Cortex of kidney (tissue), 1 donor: ENCODE data around the gene CRYBG2.

Source experiments
- DNase-seq: peaks from one replicate; lab custom pipeline; 2025; lab: John Stamatoyannopoulos, UW

Gene CRYBG2

DNA sequence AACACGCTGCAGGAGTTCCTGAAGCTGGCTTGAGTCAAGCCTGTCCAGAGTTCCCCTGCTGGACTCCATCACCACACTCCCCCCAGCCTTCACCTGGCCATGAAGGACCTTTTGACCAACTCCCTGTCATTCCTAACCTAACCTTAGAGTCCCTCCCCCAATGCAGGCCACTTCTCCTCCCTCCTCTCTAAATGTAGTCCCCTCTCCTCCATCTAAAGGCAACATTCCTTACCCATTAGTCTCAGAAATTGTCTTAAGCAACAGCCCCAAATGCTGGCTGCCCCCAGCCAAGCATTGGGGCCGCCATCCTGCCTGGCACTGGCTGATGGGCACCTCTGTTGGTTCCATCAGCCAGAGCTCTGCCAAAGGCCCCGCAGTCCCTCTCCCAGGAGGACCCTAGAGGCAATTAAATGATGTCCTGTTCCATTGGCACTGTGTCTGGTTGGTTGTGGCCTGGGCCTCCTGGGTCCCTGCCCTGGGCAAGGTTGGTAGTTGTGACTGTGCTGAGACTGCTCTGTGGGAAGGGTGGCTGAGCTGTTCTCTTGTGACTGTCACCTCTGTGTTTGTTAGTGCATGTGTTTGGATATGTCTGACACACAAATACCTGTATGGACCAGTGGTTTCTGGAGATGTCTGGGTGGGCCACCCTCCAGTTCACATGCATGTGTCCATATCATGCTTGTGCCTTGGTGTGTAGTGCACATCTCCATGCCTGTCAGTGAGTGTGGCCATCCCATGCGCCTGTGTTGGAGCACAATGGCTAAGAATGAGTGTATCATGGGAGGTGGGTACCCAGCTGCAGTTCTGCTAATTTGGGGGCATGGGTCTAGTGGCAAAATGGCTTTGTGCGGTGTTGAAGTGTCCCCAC, 72.6 kb downstream of the CRYBG2 start:
- DNase-seq = no peak

DNA sequence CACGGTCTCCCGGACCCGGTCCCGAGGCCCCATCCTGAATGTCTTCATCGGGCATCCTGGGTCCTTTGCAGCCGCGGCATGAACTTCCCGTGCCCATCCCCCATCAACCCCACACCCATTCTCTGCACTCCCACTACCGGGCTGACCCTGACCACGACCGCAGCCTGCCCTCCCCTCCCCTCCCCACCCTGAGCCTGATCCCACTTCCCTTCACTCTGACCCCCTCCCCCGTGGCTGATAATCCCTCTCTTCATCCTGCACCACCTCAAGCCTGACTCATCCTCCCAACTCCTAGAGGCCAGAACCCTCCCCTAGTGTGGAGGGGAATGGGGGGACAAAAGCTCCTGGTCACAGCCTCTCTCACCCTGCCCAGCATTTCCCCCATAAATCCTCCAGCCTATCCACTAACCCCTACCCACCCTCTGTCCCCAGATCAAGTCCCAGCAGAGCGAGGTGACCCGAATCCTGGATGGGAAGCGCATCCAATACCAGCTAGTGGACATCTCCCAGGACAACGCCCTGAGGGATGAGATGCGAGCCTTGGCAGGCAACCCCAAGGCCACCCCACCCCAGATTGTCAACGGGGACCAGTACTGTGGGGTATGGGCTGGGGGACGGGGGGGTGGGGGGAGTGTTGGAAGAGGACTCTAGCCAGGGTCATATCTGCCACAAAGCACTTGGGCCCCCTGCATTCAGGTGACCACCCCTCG, 73.4 kb downstream of the CRYBG2 start:
- DNase-seq = no peak

DNA sequence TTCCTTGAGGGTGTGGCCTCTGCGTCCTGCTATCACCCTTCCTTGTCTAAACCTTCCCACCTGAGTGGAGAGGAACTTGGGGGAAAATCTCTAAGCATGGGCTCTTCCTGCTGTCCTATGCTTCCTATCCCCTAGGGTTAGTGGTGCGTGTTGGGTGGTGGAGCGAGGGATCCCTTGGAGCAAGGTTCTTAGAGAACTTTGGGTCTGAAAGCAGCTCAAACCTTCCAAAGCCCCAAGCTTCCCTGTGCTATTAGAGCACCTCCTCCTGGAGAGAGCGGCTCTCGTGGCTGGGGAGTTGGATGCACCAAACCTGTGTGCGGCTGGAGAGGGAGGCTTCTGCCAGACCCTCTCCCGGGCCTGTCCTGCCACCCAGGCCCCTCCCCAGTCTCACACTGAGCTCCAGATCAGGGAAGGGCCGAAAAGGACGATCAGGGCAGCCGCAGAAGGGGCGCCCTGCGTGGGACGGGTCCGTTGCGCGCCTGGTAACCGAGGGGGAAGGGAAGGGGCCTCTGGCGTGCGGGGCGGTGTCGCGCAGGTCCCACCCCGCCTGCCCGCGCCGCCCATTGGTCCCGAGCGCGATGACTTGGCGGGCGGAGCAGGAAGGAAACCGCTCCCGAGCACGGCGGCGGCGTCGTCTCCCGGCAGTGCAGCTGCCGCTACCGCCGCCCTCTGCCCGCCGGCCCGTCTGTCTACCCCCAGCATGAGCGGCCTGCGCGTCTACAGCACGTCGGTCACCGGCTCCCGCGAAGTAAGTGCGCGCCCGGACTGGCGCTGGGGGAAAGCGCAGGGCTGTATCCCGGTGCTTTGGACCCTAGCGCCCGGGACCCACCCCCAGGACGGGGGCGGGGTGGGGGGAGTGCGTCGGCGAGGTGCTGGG, 74.2 kb downstream of the CRYBG2 start, which contains the start of gene SH3BGRL3:
Gene SH3BGRL3, plus strand, starts transcription at position 631 of the 877 bp plus-strand sequence. Its CDS starts 70 bp downstream, at position 701.
- DNase-seq = no peak

DNA sequence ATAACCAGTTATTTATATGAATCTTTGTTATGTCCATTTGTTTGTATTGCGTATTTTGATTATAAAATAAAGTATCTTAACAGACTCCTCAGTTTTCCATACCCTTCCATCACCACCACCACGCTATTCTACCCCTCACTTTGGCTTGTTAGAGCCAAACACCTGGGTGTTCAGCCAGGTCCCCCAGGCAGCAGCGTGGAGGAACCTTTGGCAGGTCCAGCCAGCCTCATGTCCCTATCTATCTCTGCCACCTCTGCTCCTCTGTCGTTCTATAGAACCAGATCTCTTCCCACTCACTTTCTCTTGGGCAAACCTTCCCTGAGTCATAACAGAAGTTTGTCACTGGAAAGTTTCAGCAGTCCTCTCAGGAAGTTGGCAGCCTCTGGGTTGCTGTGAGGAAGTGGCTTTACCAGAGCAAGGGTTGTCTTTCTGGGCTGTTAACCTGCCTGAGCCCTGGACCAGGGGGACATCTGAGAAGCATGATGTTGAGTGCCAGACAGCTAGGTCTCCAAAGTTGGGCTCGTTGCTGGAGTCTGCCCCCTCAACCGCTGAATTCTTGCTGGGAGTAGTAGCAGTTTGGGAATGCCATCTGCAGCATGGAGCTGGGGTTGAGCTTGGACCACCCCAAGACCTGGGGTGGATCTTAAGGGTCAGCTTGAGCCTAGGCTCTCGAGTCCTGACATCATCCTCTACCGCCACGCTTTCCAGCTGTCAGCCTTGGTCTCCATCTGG, 75.0 kb downstream of the CRYBG2 start:
- DNase-seq = no peak

DNA sequence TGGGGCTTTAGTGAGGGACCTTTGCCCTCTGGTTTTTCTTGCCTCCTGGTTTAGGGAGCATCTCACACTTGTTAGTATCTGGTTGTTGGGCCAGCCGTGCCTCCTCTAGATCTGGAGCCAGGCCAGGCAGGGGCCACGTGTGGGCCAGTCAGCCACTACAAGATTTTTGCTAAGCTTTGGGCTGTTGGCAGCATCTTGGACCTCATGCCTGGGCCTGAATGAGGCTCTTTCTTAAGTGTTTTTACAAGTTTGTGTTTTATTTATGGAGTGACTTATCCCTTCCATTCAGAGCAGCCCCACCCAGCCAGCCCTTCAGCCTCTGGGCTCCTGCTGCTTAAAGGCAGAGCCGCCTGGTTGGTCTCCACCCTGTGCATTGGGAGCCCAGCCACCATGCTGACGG, 75.6 kb downstream of the CRYBG2 start:
- no peak for DNase-seq

DNA sequence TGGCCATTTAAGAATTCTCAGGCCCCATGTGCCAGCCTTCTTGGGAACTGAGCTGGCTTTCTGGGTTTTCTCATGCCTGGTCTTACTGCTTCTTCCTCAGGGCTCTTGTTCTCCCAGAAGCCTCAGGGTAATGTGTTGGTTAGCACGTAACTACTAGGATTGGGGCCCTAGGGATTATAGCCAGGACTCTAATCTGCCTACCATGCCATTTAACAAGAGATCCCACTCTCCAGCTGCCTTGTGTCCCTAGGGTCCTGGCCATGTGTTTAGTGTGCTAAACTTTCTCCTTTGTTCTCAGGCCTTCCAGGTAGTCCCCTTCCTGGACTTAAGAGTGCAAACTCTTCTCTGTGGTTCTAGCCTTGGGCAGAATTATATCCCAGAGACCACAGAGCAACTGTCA, 76.2 kb downstream of the CRYBG2 start:
- no peak for DNase-seq

DNA sequence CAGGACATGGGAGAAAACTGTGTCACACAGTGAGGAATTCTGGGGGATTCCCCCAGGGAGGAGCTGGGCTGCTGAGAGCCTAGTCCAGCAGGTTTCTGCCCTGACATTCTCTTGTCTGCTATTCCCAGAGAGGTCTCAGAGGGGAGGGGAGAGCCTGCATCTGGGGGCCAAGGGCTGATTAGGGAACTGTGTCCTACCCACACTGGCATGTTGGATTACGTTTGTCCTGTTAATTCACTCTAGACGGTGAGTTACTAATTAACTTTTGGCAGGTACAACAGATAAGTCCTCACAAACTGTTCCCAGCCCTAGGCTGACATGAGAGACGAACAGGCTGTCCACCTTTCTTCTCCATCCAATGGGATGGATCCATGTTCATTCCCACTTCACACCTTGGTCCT, 76.7 kb downstream of the CRYBG2 start:
- no peak for DNase-seq

DNA sequence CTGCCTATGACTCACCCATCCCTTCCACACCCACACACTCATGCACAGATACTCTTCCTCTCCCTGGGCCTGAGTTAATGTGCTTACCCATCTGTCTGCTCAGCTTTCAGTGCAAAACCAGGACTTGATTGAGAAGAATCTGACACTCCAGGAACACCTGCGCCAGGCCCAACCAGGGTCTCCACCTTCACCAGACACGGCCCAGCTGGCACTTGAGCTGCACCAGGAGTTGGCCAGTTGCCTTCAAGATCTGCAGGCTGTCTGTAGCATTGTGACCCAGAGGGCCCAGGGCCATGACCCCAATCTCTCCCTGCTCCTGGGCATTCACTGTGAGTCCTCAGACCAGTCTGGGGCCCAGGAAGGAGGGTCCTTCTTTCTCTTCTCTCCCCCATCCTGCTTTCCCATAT, 77.5 kb downstream of the CRYBG2 start:
- no peak for DNase-seq

DNA sequence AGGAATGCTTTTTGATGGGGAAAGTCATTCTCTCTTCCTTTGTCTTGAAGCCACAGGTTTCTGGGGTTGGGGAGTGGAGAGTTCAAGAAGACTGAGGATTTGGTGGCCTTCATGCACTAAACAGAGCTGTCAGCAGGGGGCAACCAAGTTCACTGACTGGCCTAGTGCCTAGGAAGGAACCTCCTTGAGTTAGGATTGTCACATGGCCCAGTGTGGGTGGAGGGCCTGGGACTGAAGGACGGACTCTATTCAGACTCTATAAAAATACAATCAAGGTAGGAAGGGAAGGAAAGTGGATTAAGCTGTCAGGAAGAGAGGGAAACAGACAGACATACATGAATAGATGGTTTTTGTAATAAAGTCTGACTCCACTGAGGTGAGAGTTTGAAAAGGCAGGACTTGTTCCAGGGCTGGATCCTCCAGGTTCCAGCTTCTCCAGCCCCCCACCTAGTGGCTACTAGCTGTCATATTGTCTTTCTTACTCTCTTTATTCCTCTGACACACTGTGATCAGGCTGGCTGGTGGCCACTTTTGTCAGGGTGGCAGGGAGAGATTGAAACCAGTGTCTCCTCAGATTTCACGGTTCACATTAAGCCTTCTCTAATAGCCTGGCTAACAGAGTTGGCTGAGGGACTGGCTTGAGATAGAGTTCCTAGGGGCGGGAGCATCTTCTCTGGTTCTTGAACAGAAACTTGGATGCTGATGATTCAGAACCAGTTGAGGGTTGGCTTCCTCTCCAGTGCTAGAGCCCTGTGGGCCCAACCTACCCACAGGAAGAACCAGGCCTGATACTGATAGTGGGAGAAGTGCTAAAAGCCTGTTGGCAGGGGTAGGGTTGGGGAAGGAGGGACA, 78.1 kb downstream of the CRYBG2 start:
- DNase-seq = no peak

DNA sequence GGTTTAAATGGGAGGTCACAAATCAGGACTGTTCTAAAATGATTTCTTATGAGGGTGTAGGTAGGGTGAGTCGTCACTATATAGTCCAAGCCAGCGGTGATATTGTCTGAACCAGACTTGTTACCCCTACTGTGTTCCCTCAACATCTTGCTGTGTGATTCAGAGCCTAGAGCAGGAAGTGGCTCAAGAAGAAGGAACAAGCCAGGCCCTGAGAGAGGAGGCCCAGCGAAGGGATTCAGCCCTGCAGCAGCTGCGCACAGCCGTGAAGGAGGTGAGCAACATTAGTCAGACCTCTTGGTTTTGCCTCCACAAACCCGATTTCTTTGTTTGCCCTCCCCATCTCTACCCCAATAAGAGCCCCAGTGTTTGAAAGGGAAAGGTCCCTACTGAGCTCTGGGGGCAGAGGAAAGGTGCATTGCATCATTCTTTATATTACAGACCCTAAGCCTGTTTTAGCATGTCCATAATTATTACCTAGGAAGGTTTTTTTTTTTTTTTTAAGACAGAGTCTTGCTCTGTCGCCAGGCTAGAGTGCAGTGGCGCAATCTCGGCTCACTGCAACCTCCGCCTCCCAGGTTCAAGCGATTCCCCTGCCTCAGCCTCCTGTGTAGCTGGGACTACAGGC, 79.0 kb downstream of the CRYBG2 start:
- no peak for DNase-seq
